HG03108 (cell line): Measurements from ENCODE around the gene TTC23L.

Source experiments
- ATAC-seq: cut with Tn5 transposase; IDR thresholded peaks from one replicate; pipeline ENCODE4 v1.9.1; 2021; ENCODE audit warnings: moderate library complexity; ENCODE audit not compliant: unreplicated experiment

The TTC23L gene

DNA sequence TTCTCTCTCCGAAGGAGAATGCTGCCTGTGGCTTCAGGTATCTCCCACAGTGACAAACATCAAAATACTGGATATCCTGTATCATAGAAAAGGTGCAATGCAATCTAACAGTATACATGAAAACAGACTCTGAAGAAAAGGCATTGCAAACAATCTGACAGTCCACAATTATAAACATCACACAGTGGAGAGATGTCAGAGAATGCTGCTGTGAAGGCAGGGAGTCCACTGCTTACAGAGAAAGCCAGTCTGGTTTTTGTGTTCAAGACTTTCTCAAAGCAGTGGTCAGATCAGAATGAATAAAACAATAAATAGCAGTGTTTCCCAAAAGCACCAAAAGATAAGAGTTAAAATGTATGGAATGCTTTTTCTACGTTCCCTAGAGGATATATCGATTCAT lies 28.7 kb downstream of the TTC23L start:
- ATAC-seq = no peak

GRCh38 chr5:34868791-34869190 lies 29.8 kb downstream of the TTC23L start:
- no peak for ATAC-seq

- no peak for ATAC-seq
Observed at GRCh38 chr5:34869256-34869655, 30.3 kb downstream of the TTC23L start.

- ATAC-seq = no peak
Observed at GRCh38 chr5:34870382-34870781, 31.4 kb downstream of the TTC23L start.

- ATAC-seq = no peak
Observed at GRCh38 chr5:34876275-34876674, 37.3 kb downstream of the TTC23L start.

DNA sequence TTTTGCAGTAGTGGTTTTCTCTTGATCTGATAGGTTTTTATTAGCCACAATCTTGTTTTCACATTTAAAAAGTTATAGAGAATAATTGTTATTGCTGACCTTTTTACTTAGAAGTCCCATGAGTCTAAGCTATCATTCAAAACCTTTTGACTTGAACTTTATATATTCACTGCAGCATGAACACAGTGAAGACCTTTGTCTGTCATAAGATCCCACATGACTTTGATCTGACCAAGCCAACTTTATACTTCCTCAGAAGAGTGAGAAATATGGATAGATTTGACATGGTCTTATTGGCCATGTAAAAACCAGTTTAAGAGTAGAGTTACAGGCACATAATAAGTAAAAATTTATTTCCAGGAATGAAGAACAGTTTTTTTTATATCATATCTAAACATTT lies 42.3 kb downstream of the TTC23L start:
- no peak for ATAC-seq

GRCh38 chr5:34886392-34887119 lies 47.6 kb downstream of the TTC23L start:
- ATAC-seq = no peak

- ATAC-seq = no peak
Observed at GRCh38 chr5:34889394-34889793, 50.4 kb downstream of the TTC23L start.

DNA sequence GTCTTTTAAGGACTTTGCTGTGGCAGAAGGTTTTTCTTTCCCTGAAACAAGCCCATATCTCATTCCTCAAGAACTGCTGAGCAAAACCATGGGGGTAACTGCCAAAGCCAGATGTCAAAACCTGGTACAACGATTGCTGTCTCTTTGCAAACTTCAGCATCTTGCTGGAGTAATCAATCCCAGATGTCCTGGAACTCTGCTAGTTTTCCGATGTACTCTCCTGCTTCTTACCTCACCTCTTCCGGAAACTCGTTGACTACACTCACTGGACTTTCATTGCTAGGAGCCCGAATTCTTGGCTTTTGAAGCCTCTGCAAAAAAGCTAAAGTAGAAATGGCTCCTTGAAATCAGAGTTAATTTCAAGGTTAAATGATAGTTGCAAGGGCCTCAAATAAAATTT lies 53.0 kb downstream of the TTC23L start:
- no peak for ATAC-seq

GRCh38 chr5:34892414-34892813 lies 53.5 kb downstream of the TTC23L start:
- no peak for ATAC-seq

- no peak for ATAC-seq
Observed at GRCh38 chr5:34894716-34895115, 55.8 kb downstream of the TTC23L start.

- ATAC-seq = no peak
Observed at GRCh38 chr5:34895641-34896419, 56.9 kb downstream of the TTC23L start.

DNA sequence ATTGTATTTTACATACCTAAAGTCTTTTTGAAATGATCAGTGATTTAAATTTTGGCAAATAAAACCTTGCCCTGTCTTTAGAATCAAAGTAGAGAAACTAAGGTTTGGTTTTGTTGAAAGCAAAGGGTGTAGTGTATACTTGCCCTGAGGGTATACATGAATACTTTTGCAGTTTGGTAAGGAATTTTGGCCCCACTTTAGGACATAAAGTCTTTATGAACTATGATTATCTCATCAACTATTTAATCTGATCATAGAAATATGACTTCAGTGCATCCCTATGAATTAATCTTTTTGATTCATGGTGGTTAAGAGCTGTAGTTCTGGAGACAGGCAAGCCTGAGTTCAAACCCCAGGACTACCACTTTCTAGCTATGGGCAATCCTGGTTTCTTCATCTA lies 58.7 kb downstream of the TTC23L start:
- no peak for ATAC-seq

GRCh38 chr5:34898258-34898895 lies 59.4 kb downstream of the TTC23L start:
- peak; percentile 77 for ATAC-seq

GRCh38 chr5:34899066-34899465 lies 60.1 kb downstream of the TTC23L start:
- ATAC-seq = no peak

DNA sequence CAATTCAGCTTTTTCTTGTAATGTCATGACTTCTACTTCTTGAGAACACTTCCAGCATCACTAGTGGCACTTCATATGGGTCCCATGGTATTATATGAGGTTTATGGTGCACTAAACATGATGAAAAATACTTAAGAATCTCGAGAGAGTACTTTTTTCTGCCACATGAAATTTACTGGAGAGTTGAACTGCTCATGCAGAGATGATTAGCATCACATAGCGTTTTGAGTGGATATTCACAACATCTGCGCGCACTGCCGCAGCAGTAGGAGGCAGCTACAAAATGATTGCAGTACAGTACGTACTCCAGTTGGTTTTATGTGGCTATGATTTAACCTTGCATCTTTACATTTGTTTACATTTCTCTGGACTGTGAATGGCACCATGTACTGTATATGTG lies 61.7 kb downstream of the TTC23L start:
- ATAC-seq = no peak

DNA sequence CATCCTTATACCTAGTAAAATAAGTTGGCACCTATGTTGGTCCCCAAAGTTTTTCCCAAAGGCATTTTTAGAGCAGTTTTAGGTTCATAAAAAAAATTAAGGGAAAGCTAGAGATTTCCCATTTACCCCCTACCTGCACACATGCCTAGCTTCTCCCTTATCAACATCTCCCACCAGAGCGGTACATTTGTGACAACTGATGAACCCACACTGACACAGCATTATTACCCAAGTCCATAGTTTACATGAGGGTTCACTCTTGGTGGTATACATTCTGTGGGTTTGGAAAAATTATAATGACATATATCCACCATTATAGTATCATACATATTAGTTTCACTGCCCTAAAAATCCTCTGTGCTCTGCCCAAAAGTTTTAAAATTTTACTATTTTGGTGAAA lies 64.3 kb downstream of the TTC23L start:
- no peak for ATAC-seq

DNA sequence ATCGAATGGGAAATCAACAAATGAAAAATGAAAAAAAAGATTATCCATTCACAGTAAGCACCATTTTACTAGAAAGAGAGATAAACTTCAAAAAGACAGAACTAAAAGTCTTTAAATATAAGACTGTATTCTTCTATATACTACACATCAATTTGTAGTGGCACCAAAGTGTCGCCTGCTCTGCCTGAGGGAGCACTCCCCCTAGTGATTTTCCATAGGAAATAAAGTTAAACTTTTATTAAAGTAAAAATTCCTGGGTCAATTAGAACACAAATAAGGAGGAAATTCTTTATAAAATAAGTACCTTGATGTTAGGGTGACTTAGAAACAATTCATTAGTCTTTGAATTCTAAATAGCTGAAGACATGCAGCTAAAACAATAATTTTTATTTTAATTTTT lies 66.6 kb downstream of the TTC23L start:
- ATAC-seq = no peak

DNA sequence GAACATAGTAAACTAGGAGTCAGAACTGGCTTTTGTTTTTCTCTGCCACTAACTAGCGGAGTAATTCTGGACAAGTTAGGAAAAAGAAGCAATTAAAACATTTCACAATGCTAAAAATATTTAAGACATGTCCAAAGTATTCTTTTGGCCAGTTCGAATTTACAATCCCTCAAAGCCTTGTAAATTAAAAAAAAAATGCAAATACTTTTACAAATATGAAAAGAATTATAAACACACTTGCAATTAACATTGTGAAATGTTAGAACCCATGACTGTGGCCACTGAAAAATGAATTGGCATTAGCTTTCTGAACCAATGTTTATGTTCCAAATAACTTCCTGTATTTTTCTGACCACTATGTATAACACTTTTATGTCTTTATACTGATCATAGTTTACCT lies 74.1 kb downstream of the TTC23L start:
- ATAC-seq = no peak

GRCh38 chr5:34914671-34915138 lies 75.7 kb downstream of the TTC23L start:
- peak; percentile 6 for ATAC-seq

DNA sequence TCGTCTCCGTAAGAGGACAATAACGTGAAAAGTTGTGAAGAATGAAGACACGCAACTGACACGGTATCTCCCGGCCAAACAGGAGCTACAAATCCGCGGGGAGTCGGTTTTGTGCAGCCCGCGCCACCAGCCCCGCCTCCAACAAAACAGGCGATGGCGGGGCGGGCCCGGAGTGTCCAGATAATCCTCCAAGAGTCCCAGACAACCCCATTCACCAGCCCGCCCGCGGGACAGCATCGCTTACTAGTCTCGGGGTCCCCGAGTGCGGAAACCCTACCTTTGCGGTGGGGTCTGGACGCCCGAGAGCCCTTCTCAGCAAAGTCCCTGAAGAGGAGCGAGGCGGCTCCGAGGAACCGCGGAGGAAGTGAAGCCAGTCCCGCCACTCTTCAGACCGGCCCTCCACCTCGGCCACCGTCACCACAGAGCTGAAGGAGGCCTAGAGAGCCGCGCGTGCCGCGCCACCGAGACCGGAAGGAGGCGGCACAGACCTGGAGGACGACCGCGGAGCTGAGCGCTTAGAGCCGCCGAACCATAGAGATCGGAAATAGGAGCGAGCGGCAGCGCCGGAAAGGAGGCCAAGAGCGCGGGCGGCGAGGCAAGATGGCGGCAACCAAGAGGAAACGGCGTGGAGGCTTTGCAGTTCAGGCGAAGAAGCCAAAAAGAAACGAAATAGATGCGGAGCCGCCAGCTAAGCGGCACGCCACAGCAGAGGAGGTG lies 76.3 kb downstream of the TTC23L start, which contains the start of the genes BRIX1 and RAD1:
Gene BRIX1 (plus strand): TSS at position 573 of the 717 bp plus-strand sequence. CDS start 28 bp downstream, at position 601.
Gene RAD1 (minus strand): TSS at position 366 of the 717 bp plus-strand sequence. CDS start 612 bp downstream, outside the sequence.
- ATAC-seq = peak; percentile 99
